Urothelium cell line (cell line): ENCODE data around the gene NLK.
"Not testable (repeated sequence)": the region's sequence is repeated elsewhere in the genome, so short reads cannot be mapped to it uniquely, and the experiment has no call there.

Experiments used
- DNase-seq: peaks from one replicate; pipeline ENCODE4 v3.0.0; 2011; ENCODE audit warnings: low spot score, mixed read lengths
- FAIRE-seq: peaks from 2 replicates; lab custom pipeline; 2011; peaks lifted over from hg19 to GRCh38; lab: Jason Lieb, UNC

The NLK gene

GRCh38 chr17:28071179-28071578 lies 28.7 kb downstream of the NLK start:
- FAIRE-seq (no peak), DNase-seq (no peak)

- DNase-seq (no peak), FAIRE-seq (no peak)
Observed at GRCh38 chr17:28071891-28072606, 29.6 kb downstream of the NLK start.

GRCh38 chr17:28072936-28073533 lies 30.6 kb downstream of the NLK start:
- DNase-seq (no peak), FAIRE-seq (no peak)

GRCh38 chr17:28074010-28074409 lies 31.5 kb downstream of the NLK start:
- FAIRE-seq (no peak), DNase-seq (no peak)

- DNase-seq (no peak), FAIRE-seq (no peak)
Observed at GRCh38 chr17:28076144-28076543, 33.7 kb downstream of the NLK start.

GRCh38 chr17:28077140-28077539 lies 34.7 kb downstream of the NLK start:
- not testable (repeated sequence) for FAIRE-seq, DNase-seq

GRCh38 chr17:28078341-28079229 lies 36.1 kb downstream of the NLK start:
- DNase-seq (no peak), FAIRE-seq (no peak)

- FAIRE-seq: no peak
- DNase-seq: no peak
Observed at GRCh38 chr17:28081467-28081866, 39.0 kb downstream of the NLK start.

- no peak for DNase-seq
- peak; percentile 27 for FAIRE-seq
Observed at GRCh38 chr17:28085766-28086165, 43.3 kb downstream of the NLK start.

- DNase-seq: no peak
- no peak for FAIRE-seq
Observed at GRCh38 chr17:28086519-28086918, 44.0 kb downstream of the NLK start.

GRCh38 chr17:28087743-28088142 lies 45.3 kb downstream of the NLK start:
- FAIRE-seq: no peak
- DNase-seq: no peak

GRCh38 chr17:28090551-28090950 lies 48.1 kb downstream of the NLK start:
- no peak for FAIRE-seq
- DNase-seq: no peak

- FAIRE-seq: no peak
Observed at GRCh38 chr17:28092088-28092487, 49.6 kb downstream of the NLK start.

GRCh38 chr17:28093999-28094716 lies 51.7 kb downstream of the NLK start:
- FAIRE-seq (no peak), DNase-seq (no peak)

More at GRCh38 chr17:28092088-28092487, 49.6 kb downstream of the NLK start:
- no peak for DNase-seq

- DNase-seq (no peak), FAIRE-seq (no peak)
Observed at GRCh38 chr17:28096756-28097155, 54.3 kb downstream of the NLK start.

GRCh38 chr17:28097254-28097653 lies 54.8 kb downstream of the NLK start:
- FAIRE-seq (no peak), DNase-seq (no peak)

GRCh38 chr17:28097901-28098300 lies 55.4 kb downstream of the NLK start:
- DNase-seq (no peak), FAIRE-seq (no peak)

- not testable (repeated sequence) for FAIRE-seq, DNase-seq
Observed at GRCh38 chr17:28098591-28098990, 56.1 kb downstream of the NLK start.

GRCh38 chr17:28100251-28100650 lies 57.8 kb downstream of the NLK start:
- no peak for DNase-seq
- no peak for FAIRE-seq

GRCh38 chr17:28100936-28101335 lies 58.5 kb downstream of the NLK start:
- DNase-seq (no peak), FAIRE-seq (no peak)

- FAIRE-seq: no peak
- no peak for DNase-seq
Observed at GRCh38 chr17:28101919-28102318, 59.4 kb downstream of the NLK start.
